NCI-H1694 (cell line): Measurements from ENCODE around the gene PSORS1C2.

ENCODE experiments used
- DNase-seq: peaks from one replicate; lab custom pipeline; 2025; lab: John Stamatoyannopoulos, UW

The PSORS1C2 gene

GRCh38 chr6:31113861-31114540, 24.9 kb downstream of the PSORS1C2 start:
- no peak for DNase-seq

- DNase-seq, result no peak
Observed at GRCh38 chr6:31112478-31112877, 26.4 kb downstream of the PSORS1C2 start, which contains the start of gene C6orf15. TSS of gene C6orf15 (minus strand) at chr6:31112575. CDS start at chr6:31112555, 20 bp downstream.

- DNase-seq, result no peak
Observed at GRCh38 chr6:31111712-31112111, 27.2 kb downstream of the PSORS1C2 start.

GRCh38 chr6:31110825-31111582, 27.9 kb downstream of the PSORS1C2 start:
- no peak for DNase-seq

- DNase-seq, result no peak
Observed at GRCh38 chr6:31107052-31107451, 31.8 kb downstream of the PSORS1C2 start.

GRCh38 chr6:31103136-31103535, 35.7 kb downstream of the PSORS1C2 start:
- no peak for DNase-seq

GRCh38 chr6:31098449-31098938, 40.4 kb downstream of the PSORS1C2 start:
- DNase-seq, result no peak

- no peak for DNase-seq
Observed at GRCh38 chr6:31096656-31097055, 42.2 kb downstream of the PSORS1C2 start.

- no peak for DNase-seq
Observed at GRCh38 chr6:31096215-31096614, 42.7 kb downstream of the PSORS1C2 start.

GRCh38 chr6:31094389-31094881, 44.4 kb downstream of the PSORS1C2 start:
- no peak for DNase-seq

- DNase-seq, result no peak
Observed at GRCh38 chr6:31092769-31093505, 45.9 kb downstream of the PSORS1C2 start.

- DNase-seq, result no peak
Observed at GRCh38 chr6:31092238-31092637, 46.6 kb downstream of the PSORS1C2 start.

- DNase-seq, result no peak
Observed at GRCh38 chr6:31091680-31092079, 47.2 kb downstream of the PSORS1C2 start.

GRCh38 chr6:31090973-31091364, 47.9 kb downstream of the PSORS1C2 start:
- no peak for DNase-seq

- no peak for DNase-seq
Observed at GRCh38 chr6:31090275-31090972, 48.4 kb downstream of the PSORS1C2 start.
